GM21381 (cell line): ENCODE results near the gene ABCA8.
A peak's percentile ranks its signal among the peaks of the same experiment; 100 is the strongest.
"Not testable (repeated sequence)": the region's sequence is repeated elsewhere in the genome, so short reads cannot be mapped to it uniquely, and the experiment has no call there.

ENCODE experiments used
- ATAC-seq: cut with Tn5 transposase; IDR thresholded peaks from one replicate; pipeline ENCODE4 v1.9.1; 2021; ENCODE audit warnings: mild to moderate bottlenecking, moderate library complexity; ENCODE audit not compliant: unreplicated experiment

ABCA8 gene, protein sequence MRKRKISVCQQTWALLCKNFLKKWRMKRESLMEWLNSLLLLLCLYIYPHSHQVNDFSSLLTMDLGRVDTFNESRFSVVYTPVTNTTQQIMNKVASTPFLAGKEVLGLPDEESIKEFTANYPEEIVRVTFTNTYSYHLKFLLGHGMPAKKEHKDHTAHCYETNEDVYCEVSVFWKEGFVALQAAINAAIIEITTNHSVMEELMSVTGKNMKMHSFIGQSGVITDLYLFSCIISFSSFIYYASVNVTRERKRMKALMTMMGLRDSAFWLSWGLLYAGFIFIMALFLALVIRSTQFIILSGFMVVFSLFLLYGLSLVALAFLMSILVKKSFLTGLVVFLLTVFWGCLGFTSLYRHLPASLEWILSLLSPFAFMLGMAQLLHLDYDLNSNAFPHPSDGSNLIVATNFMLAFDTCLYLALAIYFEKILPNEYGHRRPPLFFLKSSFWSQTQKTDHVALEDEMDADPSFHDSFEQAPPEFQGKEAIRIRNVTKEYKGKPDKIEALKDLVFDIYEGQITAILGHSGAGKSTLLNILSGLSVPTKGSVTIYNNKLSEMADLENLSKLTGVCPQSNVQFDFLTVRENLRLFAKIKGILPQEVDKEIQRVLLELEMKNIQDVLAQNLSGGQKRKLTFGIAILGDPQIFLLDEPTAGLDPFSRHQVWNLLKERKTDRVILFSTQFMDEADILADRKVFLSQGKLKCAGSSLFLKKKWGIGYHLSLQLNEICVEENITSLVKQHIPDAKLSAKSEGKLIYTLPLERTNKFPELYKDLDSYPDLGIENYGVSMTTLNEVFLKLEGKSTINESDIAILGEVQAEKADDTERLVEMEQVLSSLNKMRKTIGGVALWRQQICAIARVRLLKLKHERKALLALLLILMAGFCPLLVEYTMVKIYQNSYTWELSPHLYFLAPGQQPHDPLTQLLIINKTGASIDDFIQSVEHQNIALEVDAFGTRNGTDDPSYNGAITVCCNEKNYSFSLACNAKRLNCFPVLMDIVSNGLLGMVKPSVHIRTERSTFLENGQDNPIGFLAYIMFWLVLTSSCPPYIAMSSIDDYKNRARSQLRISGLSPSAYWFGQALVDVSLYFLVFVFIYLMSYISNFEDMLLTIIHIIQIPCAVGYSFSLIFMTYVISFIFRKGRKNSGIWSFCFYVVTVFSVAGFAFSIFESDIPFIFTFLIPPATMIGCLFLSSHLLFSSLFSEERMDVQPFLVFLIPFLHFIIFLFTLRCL (N-terminal part only)

DNA sequence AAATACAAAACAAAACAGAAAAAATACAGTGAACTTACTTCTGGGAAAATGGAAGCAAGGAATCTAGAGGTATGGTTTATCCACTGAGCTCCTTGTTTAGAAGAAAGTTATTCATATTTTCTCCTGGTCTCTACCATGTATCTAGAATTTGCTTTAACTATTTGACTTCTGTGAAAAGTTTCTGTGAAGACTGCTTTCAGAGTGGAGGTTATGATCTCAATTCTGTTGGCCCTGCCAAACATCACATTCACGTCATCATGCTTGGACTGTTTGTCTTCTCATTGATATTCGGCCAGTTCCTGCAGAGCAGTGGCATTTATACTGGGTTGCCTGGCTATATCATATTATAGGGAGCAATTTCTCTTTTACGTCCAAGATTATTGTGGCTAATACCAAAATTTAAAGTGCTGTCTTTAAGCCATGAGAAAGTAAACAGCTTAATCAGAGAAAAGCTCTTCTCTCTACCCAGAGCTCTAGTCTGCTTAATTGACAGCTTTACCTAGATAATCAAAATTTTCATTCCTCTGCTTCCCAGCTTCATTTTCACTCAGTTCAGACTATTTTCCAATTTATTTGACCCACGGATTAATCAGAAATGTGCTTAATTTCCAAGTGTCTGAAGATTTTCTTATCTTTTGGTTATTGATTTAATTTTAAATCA lies at the start of gene ABCA8:
Gene ABCA8, minus strand, starts transcription at position 212 of the 661 bp plus-strand sequence. CDS start 13,358 bp downstream, outside the sequence.
- ATAC-seq, result no peak

GRCh38 chr17:69004759-69005158 lies 49.6 kb upstream of the ABCA8 start:
- not testable (repeated sequence) for ATAC-seq

DNA sequence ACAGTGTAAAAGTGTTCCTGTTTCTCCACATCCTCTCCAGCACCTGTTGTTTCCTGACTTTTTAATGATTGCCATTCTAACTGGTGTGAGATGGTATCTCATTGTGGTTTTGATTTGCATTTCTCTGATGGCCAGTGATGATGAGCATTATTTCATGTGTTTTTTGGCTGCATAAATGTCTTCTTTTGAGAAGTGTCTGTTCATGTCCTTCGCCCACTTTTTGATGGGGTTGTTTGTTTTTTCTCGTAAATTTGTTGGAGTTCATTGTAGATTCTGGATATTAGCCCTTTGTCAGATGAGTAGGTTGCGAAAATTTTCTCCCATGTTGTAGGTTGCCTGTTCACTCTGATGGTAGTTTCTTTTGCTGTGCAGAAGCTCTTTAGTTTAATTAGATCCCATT lies 44.6 kb upstream of the ABCA8 start:
- ATAC-seq, result not testable (repeated sequence)

- ATAC-seq, result no peak
Measured at GRCh38 chr17:68993112-68993511, 37.9 kb upstream of the ABCA8 start.

GRCh38 chr17:68987966-68988365 lies 32.8 kb upstream of the ABCA8 start:
- ATAC-seq, result no peak

DNA sequence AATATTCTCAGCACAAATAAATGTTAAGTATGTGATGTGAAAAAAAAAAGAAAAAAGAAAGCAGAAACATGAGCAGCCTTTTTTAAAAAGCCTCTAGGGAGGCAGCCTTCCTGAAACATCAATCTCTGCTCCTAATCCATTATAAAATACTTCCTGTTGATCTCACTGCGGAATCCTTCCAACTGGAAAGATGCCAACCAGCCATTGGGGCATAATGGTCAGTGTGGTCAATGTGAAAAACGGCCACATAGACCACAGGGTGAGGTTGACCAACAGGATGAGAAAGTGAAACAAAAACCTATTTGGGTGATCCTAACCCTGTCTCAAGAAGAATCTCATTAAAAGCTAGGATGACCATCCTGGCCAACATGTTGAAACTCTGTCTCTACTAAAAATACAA lies 26.1 kb upstream of the ABCA8 start:
- peak; percentile 87 for ATAC-seq

- ATAC-seq, result no peak
Measured at GRCh38 chr17:68973098-68973846, 18.1 kb upstream of the ABCA8 start.

- no peak for ATAC-seq
Measured at GRCh38 chr17:68972119-68972704, 17.0 kb upstream of the ABCA8 start.

DNA sequence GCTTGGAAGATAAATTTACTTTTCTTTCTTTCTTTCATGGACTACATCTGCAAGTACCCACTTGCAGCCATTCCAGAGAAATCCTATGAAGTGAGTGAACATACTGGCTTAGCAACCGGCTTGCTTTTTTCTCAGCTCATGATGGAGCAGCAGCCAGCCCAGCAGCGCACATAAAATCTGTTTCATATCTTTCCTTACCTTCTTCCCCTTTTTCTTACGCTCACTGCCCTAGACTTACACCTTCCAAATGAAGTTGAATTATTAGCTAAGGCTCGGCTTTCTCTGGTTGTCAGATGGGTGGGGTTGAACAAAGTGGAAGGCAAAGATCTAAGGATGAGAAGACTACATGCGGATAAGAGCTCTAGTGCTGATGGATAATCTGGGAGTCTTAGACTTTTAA lies 13.9 kb upstream of the ABCA8 start:
- no peak for ATAC-seq

GRCh38 chr17:68963958-68964357 lies 8.8 kb upstream of the ABCA8 start:
- ATAC-seq, result no peak

DNA sequence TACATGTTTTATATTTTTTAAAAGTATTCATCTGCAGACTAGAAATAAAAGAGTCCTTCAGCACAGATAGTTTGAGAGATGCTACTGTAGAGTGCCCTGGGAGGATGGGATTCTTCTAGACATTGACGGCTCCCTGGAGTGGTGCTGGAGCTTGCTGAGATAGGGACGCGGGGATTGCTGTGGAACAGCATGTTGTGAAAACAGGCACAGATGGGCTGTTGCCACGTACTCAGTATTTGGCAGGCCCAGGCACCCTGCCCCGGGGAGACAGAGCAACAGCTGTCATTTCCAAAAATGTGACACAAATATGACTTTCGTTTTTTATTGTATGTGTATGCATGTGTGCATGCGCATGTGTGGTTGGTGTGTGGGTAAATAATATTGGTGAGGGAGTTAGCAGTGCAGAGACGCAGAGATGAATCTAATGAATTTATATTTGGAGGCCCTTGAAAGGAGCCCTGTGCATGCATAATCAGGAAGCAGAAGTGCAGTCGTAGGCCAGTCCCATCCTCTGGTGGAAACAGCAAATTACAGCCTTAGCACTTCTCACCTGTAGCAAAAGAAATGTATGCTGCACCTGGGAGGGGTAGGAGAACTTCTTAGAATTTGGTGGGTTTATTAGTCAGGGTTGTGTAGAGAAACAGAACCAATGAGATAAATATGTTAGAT lies 6.2 kb upstream of the ABCA8 start:
- no peak for ATAC-seq

DNA sequence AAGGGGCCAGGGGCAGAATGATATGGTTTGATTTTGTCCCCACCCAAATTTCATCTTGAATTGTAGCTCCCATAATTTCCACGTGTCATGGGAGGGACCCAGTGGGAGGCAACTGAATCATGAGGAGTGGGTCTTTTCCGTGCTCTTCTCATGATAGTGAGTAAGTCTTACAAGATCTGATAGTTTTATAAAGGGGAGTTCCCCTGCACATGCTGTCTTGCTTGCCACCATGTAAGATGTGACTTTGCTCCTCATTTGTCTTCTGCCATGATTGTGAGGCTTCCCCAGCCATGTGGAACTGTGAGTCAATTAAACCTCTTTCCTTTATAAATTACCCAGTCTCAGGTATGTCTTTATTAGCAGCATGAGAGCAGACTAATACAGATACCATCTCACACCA lies 3.9 kb upstream of the ABCA8 start:
- ATAC-seq, result not testable (repeated sequence)

DNA sequence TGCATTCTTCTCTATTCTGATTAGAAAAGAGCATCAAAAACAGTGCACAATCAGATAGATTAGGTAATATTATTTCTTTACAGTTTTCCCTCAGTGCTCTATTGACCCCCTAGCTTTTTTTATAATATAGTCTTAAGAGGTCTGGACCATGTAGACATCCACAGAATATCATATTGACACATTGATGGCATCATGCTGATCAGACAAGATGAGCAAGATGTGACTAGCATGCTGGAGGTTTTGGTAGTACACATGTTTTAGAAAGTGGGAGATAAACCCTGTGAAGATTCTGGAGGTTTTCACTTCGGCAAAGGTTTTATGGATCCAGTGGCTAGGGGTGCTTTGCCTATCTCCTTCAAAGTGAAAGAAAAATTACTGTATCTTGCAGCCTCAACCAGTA lies 2.8 kb upstream of the ABCA8 start:
- no peak for ATAC-seq

DNA sequence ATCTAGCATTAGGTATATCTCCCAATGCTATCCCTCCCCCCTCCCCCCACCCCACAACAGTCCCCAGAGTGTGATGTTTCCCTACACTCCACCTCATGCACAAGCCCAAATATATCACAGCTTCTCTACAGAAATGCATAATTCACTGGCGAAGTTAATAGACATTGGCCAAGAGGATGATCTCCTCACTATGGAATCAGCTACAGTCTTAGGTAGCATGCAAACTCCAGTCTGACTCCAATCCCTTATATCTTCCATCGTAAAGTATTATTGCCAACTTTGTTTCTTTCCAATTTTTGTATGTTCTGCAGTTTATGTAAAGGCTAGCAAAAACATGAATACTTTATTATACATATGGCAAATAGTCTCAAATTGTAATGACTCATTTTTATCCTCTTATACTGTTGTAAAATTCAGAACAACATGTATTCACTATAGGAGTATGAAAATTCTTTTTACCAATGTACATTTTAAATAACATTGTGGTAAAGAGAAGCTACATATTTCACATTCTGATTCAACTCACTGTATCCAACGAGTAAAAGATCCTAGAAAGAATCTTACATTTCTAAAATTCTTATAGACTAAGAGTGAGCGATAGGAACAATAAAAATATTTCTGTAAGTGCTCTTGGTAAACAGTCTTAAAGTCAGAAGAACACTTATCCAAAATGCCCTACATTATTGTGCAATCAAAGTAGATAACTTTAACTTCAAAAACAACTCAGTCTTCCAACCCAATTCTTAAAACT lies 871 bp downstream of the ABCA8 start:
- ATAC-seq, result no peak

GRCh38 chr17:68953340-68953997 lies 1.7 kb downstream of the ABCA8 start:
- ATAC-seq, result no peak

DNA sequence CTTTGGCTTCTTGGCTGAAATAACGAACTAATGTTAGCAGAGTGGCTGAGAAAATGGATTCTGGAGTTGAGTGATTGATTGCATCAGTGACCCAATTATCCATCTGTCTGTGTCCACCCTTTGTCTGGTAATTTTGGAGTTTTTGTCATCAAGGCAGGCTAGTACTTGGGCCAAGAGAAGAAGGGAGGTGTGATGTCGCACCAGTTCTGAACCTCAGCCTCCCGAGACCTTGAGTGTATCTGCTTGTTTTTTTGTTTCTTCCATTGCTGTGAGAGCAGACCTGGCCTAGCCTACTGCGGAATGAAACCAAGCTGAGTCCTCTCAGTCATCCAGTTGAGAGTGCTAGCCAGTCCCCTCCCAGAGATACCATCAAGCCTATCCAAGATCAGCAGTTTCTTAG lies 4.5 kb downstream of the ABCA8 start:
- ATAC-seq, result no peak

DNA sequence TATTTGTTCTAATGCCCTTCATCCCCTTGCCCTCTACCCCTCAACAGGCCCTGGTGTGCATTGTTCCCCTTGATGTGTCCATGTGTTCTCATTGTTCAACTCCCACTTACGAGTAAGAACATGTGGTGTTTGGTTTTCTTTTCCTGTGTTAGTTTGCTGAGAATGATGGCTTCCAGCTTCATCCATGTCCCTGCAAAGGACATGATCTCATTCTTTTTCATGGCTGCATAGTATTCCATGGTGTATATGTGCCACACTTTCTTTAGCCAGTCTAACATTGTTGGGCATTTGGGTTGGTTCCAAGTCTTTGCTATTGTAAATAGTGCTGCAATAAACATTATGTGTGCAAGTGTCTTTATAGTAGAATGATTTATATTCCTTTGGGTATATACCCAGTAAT lies 7.3 kb downstream of the ABCA8 start:
- not testable (repeated sequence) for ATAC-seq
